ENCODE data around the gene DCLRE1C.

DNA sequence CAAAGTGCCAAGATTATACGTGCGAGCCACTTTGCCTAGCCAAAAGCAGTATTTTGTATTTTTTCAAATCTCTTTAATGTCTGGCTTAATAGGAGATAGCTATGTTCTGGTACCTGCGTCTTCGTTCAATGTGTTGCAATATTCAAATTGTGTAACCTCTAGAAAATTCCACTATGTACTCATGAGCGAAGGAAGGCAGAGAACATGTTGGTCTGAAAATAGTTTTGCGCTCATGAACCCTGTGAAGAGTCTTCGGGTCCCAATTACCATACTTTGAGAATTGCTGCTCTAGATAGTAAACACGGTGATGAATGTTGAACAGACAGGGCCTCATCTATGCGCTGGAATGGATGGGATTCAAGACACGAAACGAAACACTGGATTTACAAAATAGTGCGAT, 78.0 kb downstream of the DCLRE1C start:
- TF ChIP-seq POLR2AphosphoS5 (IDR thresholded peaks at IDR 0.05; ENCODE audit: low read depth, low read length): no peak
- TF ChIP-seq, protein P1, sequence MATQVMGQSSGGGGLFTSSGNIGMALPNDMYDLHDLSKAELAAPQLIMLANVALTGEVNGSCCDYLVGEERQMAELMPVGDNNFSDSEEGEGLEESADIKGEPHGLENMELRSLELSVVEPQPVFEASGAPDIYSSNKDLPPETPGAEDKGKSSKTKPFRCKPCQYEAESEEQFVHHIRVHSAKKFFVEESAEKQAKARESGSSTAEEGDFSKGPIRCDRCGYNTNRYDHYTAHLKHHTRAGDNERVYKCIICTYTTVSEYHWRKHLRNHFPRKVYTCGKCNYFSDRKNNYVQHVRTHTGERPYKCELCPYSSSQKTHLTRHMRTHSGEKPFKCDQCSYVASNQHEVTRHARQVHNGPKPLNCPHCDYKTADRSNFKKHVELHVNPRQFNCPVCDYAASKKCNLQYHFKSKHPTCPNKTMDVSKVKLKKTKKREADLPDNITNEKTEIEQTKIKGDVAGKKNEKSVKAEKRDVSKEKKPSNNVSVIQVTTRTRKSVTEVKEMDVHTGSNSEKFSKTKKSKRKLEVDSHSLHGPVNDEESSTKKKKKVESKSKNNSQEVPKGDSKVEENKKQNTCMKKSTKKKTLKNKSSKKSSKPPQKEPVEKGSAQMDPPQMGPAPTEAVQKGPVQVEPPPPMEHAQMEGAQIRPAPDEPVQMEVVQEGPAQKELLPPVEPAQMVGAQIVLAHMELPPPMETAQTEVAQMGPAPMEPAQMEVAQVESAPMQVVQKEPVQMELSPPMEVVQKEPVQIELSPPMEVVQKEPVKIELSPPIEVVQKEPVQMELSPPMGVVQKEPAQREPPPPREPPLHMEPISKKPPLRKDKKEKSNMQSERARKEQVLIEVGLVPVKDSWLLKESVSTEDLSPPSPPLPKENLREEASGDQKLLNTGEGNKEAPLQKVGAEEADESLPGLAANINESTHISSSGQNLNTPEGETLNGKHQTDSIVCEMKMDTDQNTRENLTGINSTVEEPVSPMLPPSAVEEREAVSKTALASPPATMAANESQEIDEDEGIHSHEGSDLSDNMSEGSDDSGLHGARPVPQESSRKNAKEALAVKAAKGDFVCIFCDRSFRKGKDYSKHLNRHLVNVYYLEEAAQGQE (IDR thresholded peaks at IDR 0.05; ENCODE audit: insufficient read depth in 1 of 2, low read depth in 2 of 2, low read length in 2 of 2): no peak
